GM18861 (cell line): ENCODE results near the gene RBMS2.
"Not testable (repeated sequence)": the region's sequence is repeated elsewhere in the genome, so short reads cannot be mapped to it uniquely, and the experiment has no call there.

Source experiments
- ATAC-seq: cut with Tn5 transposase; IDR thresholded peaks from one replicate; pipeline ENCODE4 v1.9.1; 2021; ENCODE audit not compliant: unreplicated experiment

Gene RBMS2, protein sequence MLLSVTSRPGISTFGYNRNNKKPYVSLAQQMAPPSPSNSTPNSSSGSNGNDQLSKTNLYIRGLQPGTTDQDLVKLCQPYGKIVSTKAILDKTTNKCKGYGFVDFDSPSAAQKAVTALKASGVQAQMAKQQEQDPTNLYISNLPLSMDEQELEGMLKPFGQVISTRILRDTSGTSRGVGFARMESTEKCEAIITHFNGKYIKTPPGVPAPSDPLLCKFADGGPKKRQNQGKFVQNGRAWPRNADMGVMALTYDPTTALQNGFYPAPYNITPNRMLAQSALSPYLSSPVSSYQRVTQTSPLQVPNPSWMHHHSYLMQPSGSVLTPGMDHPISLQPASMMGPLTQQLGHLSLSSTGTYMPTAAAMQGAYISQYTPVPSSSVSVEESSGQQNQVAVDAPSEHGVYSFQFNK

DNA sequence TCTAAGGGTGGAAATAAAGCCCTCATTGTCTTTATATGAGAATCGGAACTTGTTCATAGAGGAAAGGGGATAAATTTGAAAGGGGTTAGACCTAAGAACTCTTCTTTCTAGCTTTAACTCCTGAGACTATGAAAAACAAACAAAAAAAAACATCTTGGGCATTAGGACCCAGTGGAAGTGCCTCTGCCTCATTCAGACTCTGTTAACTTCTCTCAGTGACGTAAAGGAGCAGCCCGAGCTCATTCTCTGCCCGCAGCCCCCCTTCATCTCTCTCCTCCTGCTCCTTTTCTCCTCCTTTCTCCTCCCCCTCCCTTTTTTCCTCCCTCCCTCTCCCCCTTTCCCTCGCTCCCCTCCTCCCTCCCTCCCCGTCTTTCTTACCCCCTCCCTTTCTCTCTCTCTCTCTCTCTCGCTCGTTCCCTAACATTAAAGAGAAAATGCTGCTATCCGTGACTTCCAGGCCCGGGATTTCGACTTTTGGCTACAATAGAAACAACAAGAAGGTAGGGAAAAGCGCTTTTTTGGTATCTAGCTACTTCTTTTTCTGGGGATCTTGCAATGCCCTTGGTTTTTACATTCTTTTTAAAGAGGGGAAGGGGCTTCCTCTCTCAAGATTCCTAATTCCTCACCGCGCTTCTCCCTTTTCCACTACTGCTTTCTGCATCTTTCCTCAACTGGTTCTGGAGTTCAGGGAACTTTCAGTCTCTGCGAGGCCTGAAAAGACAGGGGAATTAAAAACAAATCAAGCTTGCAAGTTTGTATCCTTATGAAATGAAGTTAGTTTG lies at the start of gene RBMS2:
Gene RBMS2 (plus strand): TSS at position 231 of the 782 bp plus-strand sequence. CDS start 204 bp downstream, at position 435.
- ATAC-seq, result no peak

DNA sequence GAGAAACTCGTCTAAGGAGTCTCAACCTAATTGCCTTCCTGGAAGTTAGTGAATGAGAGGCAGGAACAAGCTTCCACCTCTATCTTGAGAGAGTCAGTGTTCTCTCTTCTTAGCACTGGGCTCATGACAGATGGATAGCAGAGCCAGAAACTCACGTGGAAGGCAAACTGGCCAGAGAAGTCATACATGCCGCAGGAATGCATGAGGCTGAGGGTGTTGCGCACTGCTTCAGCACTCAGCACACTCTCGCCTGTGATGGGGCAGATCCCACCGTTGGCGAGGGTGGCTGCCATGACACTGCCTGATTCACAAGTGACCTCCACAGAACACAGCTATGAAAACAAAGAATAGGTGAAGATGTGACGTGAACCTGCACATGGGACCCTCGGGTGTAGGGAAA lies 47.2 kb upstream of the RBMS2 start:
- no peak for ATAC-seq

DNA sequence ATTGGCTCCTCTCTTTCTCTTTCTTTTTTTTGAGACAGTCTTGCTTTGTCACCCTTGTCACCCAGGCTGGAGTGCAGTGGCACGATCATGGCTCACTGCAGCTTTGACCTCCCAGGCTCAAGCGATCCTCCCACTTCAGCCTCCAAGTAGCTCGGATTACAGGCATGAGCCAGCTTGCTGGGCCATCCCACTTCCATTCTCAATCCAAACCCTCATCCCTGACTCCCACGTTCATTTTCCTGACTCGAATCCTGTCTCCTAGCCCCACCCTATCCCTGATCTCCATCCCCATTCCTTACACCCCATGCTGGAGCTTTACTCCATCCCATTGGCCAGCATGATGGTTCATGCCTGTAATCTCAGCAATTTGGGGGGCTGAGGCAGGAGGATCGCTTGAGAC lies 45.5 kb upstream of the RBMS2 start:
- ATAC-seq, result no peak

DNA sequence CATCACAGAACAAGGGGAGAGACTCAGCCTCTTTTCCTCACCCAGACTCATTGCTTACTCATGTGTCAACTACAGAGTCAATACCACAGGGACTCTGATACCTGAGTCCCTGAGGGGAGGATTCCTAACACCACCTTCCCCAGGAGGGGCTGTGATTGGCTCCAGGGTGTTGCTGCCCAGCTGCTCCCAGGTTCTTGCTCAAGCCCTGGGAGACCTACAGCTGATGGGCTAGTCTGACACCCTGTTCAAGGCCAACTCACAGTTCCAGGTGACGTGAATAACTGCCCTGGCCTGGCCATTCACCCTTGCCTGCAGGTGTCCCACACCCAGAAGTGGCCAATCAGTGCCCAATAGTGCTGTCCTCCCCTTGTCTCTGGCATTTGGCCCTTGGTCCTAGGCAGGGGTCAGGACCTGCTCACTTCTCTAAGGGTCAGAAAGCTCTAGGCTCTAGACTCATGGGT lies 44.6 kb upstream of the RBMS2 start:
- no peak for ATAC-seq

DNA sequence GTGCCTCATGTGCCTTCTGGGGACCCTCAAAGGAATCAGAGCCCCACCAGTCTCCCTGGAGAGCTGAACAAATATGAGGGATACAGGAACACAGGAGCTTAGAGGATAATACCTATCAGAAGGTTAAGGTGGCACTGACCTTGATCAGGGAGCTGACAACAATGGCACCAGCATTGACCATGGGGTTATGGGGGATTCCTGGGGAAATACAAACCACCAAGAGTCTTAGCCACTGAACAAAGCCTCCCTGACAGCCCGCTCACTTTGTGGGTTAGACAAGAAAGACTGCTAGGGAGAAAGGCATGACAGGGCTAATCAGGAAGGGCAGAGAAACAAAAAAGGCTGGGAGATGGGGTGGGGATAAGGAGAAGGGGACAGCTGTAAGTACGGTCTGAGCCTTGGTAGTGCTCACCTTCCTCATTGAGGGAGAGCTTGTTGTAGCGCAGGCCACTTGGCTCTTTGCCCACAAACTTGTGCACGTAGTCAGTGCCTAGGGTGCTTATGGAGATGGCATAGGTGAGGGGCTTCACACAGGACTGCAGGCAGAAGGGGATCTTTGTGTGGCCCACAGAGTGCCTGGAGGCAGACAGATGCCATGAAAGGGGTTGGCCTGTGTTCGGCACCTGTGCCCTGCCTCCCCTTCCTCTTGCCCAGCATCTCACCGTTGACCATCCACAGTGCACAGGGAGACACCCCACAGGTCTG lies 43.9 kb upstream of the RBMS2 start:
- no peak for ATAC-seq

DNA sequence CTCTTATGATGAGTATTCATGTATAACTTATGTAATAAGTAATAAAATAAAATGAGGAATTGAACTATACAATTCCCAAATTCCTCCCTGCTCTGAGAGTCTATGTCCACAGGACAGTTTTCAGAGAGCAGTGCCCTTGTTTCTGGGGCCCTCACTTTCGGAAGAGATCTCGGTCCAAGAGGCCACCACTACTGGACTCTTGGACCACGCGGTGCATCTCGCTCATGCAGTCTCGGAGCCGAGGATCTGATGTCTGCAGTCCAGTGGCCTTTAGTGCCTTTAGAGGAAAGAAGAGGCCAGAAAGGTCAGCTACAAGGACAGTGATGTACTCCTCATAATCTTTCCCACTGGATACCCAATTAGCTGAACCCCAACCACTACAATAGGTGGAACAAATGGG lies 42.0 kb upstream of the RBMS2 start:
- no peak for ATAC-seq

DNA sequence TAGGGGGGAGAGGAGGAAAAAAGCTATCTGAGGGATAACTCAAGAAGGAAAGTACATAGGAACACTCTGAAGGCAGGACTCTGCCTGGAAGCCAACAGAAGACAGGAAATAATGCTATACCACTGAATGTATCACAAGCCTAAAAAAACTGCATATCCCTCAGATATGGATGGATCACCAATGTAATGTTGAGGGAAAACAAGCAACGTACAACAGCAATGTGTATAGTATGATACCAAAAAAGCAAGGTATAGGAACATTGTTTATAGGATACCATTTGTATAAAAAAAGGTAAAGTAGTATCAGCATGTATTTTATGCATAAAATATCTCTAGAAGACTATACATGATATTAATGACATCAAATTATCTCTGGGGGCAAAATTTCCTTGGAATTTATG lies 37.1 kb upstream of the RBMS2 start:
- ATAC-seq, result no peak

DNA sequence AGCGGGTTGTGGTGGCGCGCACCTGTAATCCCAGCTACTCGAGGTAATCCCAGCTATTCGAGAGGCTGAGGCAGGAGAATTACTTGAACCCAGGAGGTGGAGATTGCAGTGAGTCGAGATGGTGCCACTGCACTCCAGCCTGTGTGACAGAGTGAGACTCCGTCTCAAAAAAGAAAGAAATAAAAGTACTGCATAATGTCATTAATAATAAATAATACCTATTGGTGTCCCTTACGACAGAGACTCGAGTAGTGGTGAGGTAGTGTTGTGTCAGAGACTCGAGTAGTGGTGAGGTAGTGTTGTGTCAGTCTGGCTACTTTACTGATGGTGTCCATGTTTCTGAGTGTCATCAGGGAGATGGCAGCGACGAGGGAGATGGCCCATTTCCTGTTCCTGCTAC lies 34.9 kb upstream of the RBMS2 start:
- ATAC-seq, result no peak

DNA sequence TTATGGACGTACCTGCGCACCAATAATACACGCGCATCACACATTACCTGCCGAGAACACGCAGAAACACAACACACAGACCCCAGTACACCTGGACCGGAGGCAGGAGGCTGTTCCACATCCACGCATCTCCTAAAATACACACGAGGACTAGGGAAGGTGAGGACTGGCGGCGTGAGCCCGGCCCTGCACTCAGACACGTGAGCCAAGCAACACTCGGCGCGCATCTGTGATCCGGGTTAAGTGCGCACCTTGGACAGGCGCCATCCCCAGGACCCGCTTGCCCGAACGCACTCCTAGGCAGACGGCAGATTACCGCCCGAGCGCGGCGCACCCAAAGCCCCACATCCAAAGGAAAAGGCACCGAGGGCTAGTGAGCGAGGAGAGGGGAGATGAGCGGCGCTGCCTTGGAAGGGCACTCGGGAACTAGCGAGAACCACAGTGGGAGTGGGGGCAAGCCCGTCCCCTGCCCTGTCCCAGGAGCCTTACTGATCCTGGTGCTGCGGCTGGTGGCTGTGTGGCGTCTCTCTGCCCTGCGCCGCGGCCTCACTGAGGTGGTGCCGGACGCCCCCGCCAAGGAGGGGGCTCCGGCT lies 34.1 kb upstream of the RBMS2 start:
- ATAC-seq, result peak; percentile 8

DNA sequence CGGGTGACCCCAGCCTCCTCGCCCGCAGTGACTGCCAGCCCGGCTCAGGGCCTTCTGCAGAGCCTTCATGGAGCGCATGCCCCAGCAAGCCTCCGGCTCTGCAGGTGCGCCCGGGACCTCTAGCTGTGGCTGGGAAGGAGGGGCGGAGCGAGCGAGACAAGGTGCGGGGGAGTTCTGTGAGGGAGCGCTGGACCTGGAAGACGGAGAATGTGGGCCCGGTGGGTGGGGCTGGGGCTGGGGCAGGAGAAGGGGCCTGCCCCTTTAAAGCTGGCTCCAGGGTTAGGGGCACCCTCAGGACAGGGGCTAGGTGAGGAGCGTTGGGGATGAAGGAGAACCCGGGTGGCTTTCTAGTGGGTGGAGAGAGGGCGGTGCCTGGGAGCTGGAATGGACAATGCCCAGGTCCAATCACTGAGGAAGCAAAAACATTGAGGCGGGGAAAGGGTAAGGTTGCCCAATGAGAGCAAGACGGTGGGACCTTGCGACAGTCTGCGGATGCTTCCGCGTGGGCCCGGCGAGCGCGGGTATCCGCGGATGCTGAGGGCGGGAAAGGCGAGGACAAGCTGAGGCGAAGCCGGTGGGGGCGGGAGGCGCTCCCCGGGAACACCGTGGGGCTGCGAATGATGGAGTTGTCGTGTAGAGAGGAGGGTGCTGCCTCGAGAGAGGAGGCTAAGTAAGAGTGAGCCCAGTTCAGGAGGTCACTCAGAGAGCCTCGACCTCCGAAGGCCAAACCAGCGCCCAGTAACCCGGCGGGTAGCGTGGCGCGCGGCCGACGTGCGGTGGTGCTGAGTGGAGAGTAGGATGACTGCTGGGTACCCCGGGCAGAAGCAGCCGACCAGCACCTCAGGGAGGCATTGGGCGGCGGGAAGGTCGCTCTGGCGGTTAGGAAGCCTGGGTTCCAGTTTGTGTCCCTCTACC lies 33.3 kb upstream of the RBMS2 start, which contains the start of gene GLS2:
Gene GLS2 (minus strand): TSS at position 121 of the 915 bp plus-strand sequence. CDS start 43 bp downstream, at position 78.
- ATAC-seq, result peak; percentile 78

DNA sequence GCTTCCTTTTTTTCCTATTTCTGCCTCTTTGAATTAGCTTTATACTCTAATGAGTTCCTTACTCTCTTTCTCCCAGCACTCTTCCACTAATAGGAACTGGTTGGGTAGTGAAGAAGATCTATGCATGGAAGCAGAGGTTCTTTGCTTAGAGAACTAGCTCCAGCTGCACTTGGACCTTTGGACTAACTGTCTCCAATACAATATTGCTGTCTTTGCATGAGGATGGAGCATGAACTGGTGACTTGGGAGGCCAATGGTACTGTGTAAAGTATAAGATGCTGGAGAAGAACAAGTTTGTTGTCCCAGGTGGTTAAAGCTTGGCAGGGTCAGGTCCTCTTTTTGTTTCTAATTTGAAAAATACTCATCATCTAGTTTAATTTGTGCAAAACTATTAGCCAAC lies 31.3 kb upstream of the RBMS2 start:
- no peak for ATAC-seq

DNA sequence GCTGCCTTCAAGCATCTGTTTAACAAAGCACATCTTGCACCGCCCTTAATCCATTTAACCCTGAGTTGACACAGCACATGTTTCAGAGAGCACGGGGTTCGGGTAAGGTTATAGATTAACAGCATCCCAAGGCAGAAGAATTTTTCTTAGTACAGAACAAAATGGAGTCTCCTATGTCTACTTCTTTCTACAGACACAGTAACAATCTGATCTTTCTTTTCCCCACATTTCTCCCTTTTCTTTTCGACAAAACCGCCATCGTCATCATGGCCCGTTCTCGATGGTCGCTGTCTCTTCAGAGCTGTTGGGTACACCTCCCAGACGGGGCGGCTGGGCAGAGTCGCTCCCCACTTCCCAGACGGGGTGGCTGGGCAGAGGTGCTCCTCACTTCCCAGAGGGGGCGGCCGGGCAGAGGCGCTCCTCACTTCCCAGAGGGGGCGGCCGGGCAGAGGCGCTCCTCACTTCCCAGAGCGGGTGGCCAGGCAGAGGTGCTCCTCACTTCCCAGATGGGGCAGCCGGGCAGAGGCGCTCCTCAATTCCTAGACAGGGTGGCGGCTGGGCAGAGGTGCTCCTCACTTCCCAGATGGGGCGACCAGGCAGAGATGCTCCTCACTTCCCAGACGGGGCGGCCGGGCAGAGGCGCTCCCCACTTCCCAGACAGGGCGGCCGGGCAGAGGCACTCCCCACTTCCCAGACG lies 28.1 kb upstream of the RBMS2 start:
- not testable (repeated sequence) for ATAC-seq

DNA sequence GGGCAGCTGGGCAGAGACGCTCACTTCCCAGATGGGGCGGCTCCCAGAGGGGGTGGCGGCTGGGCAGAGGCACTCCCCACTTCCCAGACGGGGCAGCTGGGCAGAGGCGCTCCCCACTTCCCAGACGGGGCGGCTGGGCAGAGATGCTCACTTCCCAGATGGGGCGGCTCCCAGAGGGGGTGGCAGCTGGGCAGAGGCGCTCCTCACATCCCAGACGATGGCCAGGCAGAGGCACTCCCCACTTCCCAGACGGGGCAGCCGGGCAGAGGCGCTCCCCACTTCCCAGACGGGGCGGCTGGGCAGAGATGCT lies 27.6 kb upstream of the RBMS2 start:
- not testable (repeated sequence) for ATAC-seq

DNA sequence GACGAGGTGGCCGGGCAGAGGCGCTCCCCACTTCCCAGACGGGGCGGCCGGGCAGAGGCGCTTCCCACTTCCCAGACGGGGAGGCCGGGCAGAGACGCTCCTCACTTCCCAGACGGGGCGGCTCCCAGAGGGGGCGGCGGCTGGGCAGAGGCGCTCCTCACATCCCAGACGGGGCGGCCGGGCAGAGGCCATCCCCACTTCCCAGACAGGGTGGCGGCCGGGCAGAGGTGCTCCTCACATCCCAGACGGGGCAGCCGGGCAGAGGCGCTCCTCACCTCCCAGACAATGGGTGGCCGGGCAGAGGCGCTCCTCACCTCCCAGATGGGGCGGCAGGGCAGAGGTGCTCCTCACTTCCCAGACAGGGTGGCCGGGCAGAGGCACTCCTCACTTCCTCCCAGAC lies 27.1 kb upstream of the RBMS2 start:
- not testable (repeated sequence) for ATAC-seq

DNA sequence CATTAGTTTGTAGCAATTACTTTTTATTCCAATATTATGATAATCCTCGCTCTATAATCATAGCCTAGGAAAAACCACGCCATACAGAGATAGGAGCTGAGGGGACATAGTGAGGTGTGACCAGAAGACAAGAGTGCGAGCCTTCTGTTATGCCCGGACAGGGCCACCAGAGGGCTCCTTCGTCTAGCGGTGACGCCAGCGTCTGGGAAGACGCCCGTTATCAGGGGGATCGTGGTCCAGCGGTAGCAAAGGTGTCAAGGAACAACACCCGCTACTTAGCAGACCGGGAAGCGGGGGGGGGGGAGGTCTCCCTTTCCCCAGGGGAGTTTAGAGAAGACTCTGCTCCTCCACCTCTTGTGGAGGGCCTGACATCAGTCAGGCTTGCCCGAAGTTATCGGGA lies 24.9 kb upstream of the RBMS2 start:
- not testable (repeated sequence) for ATAC-seq

DNA sequence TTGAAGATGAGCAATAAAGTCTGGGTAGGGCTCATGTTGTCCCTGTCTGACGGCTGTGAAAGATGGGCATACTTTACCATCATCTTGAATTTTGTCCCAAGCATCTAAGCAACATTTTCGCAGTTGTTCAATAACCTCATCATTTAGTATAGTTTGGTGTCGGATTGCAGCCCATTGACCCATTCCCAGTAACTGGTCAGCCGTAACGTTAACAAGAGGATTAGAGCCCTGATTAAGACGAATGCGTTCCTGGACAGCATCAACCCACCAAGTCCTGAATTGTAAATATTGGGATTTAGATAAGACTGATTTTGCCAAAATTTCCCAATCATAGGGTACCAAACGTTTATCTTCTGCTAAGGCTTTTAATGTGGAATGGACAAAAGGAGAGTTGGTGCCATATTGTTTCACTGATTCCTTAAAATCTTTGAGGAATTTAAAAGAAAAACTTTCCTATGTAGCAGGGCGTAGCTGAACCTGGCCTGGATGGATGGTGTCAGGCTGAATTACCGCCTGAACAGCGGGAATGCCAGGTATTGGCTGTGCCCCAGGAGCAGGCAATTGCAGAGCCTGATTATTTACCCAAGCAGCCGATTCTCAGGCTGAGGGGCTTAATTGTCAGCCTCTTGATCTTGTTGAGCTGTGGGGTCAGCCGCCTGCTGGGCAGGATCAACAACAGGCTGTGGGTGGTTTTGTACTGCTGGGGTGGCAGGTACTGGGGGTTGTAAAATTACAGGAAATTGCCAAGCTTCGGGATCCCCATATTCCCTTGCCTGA lies 23.3 kb upstream of the RBMS2 start:
- ATAC-seq, result not testable (repeated sequence)

DNA sequence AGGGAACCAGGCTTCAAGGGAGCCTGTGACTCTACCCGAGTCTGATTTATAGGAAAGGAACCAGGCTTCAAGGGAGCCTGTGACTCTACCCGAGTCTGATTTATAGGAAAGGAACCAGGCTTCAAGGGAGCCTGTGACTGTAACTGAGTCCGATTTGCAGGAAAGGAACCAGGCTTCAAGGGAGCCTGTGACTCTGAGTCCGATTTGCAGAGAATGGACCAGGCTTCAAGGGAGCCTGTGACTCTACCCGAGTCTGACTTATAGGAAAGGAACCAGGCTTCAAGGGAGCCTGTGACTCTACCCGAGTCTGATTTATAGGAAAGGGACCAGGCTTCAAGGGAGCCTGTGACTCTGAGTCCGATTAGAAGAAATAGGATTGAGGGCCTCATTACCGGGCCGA lies 22.2 kb upstream of the RBMS2 start:
- not testable (repeated sequence) for ATAC-seq

DNA sequence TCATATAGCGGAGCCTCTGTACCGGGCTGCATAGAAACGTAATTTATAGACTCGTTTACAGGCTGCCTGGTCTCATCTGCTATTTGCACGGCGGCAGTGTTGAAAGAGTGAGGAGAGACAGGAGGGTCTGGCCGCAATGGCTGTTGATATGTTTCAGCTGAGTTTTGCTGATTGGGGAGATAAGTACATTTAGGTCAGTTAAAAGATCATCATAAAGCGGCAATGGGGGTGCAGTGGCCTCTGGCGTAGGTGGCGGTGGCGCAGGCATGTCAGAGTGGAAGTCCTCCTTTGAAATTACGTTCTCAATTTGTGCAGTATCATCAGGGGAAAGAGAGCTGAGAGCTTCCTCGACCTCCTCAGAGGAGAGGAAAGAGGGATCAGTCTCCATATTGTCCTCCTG lies 21.7 kb upstream of the RBMS2 start:
- not testable (repeated sequence) for ATAC-seq

DNA sequence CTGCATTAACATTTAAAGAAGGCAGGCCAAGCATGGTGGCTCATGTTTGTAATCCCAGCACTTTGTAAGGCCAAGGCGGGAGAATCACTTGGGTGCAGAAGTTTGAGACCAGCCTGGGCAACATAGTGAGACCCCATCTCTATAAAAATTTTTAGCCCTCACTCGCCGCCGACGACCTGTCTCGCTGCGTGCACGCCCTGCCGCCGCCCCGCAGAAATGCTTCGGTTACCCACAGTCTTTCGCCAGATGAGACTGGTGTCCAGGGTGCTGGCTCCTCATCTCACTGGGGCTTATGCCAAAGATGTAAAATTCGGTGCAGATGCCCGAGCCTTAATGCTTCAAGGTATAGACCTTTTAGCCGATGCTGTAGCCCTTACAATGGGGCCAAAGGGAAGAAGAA lies 10.8 kb upstream of the RBMS2 start:
- no peak for ATAC-seq
